Left kidney (tissue), 8 donors: Measurements from ENCODE around the gene DIPK1A. TPM values are rescaled to one million over a fixed set of nuclear protein-coding genes. Genes with fewer than 3 reads are reported as not detected.

Experiments
- DNase-seq: peaks from one replicate; pipeline ENCODE4 v3.0.0-alpha.2; 2013
- long read RNA-seq, 8 donors: transcript quantifications; one replicate each; lab custom pipeline, GENCODE V29; 2026
- polyA plus RNA-seq: library from polyadenylated mRNA; unstranded; fragments of 120-200 nt; gene quantifications from one replicate; pipeline ENCODE4 v1.2.1, GENCODE V29; 2013; ENCODE audit not compliant: insufficient read length

The DIPK1A gene
- 8.6 TPM for polyA plus RNA-seq
- long read RNA-seq, donor 1, transcript FAM69A-201 (5 exons, 2,574 nt), result major isoform, 7 of 6,497 reads
- long read RNA-seq, donor 1, partial matches to known transcripts, result 5,147 of 6,497 reads
- long read RNA-seq, donor 1, other reads (novel, unspliced or antisense), result 1,343 of 6,497 reads
- long read RNA-seq, donor 2, partial matches to known transcripts, result 0 of 2 reads
- long read RNA-seq, donor 2, other reads (novel, unspliced or antisense), result 0 of 2 reads
- long read RNA-seq, donor 3, partial matches to known transcripts, result 4,263 of 4,352 reads
- long read RNA-seq, donor 3, other reads (novel, unspliced or antisense), result 88 of 4,352 reads
- long read RNA-seq, donor 4, partial matches to known transcripts, result 2,202 of 2,369 reads
- long read RNA-seq, donor 4, other reads (novel, unspliced or antisense), result 167 of 2,369 reads
- long read RNA-seq, donor 5, partial matches to known transcripts, result 7,690 of 7,878 reads
- long read RNA-seq, donor 5, other reads (novel, unspliced or antisense), result 184 of 7,878 reads
- long read RNA-seq, donor 6, transcript FAM69A-201 (5 exons, 2,574 nt), result major isoform, 5 of 5 reads
- long read RNA-seq, donor 6, partial matches to known transcripts, result 0 of 5 reads
- long read RNA-seq, donor 6, other reads (novel, unspliced or antisense), result 0 of 5 reads
- long read RNA-seq, donor 7, partial matches to known transcripts, result 0 of 2 reads
- long read RNA-seq, donor 7, other reads (novel, unspliced or antisense), result 0 of 2 reads
- long read RNA-seq, donor 8, partial matches to known transcripts, result 2,988 of 3,046 reads
- long read RNA-seq, donor 8, other reads (novel, unspliced or antisense), result 56 of 3,046 reads

DNA sequence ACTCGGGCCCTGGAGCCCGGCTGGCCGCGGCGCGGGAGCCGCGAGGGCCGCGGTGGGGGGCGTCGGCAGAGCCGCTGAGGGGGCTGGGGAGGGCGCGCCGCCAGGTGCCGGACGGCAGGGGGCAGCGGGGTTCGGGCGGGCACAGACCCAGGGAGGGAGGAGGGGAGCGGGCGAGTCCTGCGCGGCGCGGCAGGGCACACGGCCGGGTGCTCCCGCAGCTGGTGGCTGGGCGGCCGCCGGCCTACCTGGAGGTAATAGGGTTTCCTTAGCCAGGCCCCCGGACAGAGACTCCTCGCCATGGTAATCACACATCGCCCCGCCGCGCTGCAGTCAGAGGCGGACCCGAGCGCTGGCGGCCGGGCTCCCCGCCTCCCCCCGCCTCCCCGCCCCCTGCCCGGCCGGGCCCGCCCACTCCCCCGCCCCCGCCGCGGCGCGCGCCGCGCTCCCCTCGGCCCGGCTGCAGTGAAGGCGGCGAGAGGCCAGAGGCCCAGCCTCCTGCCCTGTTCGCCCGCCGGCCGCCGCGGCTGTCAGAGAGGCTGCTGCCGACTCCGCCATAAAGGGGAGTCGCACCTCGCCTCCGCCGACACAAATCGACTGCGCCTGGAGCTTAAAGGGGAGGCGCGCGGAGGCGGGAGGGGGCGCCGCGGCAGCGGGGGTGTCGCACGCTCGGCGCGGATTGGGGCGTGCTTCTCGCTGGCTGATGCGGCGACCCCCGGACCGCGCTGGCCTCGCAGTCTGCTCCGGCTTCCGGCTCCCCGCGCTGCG is at the start of gene DIPK1A:
DIPK1A (minus strand) TSS at position 332 of the 765 bp plus-strand sequence; CDS start at position 299, 33 bp downstream.
- DNase-seq, result peak; percentile 69

DNA sequence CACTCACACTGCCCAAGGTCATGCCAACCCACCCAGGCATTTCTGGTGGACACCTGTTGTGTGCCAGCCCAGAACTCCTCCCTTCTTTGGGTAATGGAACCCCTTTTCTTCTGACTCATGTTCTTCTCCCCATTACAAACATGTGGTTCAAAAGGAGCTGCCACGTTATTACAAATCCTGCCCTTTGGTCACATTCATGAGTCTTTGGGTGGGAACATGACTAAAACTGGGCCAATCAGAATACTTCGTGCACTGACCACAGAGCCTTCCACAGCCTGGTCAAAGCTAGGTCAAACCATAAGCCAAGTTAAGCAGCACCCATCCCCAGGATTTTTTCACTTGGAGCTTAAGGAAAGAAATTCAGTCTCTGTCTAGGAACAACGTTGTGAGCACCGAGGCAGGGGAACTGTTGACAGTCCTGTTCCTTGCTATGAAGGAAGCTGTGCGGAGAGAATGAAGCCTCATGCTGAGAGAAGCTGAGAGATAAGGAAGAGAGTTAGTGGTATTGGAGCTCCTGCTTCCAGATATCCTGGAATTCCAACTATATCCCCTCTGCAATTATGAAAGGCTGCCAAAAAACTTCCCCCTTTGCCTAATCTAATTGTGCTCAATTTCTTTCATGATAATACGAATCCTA is 46.8 kb upstream of the DIPK1A start:
- DNase-seq, result no peak

GRCh38 chr1:93005252-93005598 is 44.0 kb upstream of the DIPK1A start:
- DNase-seq, result no peak

DNA sequence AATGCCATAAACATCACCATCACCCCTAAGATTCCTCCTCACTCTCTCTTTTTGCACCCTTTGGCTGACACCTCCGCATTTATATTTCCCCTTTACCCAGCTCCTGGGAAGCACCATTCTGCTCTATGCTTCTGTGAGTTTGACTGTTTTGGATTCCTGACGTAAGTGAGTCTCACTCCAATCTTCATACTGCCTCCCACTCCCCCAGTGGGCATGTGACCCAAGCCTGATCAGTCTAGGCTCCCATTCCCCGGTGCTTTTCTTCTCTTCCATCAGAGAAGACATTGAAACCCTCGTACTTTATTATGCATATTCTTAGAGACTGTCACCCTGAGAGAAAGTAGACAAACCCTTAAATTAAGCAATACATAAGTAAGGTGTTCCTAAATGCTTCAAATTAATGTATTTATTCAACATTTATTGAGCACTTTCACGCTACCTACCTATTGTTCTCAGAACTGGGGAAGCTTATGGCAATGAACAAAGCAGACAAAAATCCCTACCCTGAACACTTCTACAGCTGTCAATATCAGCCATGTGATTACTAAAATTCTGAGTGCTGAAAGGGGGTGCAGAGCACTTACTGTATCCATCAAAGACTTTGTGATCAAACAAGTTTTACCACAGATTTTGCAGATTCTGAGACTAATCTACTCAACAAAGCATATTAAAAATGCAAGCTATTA is 43.4 kb upstream of the DIPK1A start:
- DNase-seq, result no peak

DNA sequence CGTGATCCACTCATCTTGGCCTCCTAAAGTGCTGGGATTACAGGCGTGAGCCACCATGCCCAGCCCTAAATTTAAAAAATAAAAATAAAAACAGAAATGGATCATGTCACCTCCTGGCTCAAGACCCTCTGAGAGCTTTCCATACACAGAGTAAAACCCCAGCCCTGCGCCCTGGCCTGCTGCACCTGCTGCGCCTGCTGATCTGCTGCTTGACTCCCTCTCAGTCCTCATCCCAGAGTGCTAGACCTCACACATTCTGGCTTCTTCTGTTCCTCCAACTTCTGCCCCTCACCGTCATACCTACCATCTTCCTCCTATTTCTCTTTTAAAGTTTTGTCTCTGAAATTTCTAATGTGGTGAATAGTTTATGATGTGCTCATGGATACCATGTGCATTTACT is 42.7 kb upstream of the DIPK1A start:
- no peak for DNase-seq

GRCh38 chr1:93002781-93003180 is 41.5 kb upstream of the DIPK1A start:
- no peak for DNase-seq

GRCh38 chr1:93001893-93002292 is 40.6 kb upstream of the DIPK1A start:
- DNase-seq, result no peak

DNA sequence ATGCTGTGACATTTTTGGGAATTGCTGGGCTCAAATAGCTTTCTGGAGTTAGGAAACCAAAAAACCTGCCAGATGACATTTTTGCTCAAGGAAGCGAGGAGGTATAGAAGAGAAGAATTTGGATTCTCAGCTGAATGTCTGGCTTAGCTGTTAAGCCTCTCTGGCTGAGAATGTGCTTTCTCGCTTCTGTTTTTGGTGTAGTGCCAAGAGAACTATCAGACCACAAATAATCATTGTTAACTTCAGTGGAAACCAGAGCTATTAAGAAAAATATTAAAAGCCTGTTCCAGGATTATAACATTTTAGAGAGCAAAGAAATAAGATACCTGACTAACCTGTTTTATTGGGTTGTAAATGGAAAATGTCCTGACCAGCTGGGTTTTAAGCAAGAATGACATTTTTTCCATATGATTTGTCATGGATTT is 39.5 kb upstream of the DIPK1A start:
- DNase-seq, result no peak

- no peak for DNase-seq
Observed at GRCh38 chr1:93000291-93000690, 39.0 kb upstream of the DIPK1A start.

DNA sequence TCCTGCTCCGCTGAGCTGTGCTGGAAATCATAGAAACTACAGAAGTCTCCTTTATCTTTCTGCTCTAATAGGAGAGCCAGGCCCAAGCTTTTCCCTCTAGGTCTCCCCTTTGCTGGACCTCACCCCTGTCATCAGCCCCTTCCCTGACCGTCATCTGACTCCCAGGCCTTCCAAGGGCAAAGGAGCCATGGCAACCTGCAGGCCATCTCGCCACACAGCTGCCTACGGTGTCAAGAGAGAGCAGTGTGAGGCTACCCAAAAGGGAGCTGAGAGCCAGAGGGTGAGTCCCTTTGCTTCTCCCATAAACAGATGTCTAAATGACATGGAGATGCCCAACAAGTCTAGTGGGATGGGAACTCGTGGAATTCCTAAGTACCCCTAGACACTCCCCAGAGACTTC is 37.6 kb upstream of the DIPK1A start:
- DNase-seq, result no peak

- no peak for DNase-seq
Observed at GRCh38 chr1:92995441-92996430, 34.5 kb upstream of the DIPK1A start.

DNA sequence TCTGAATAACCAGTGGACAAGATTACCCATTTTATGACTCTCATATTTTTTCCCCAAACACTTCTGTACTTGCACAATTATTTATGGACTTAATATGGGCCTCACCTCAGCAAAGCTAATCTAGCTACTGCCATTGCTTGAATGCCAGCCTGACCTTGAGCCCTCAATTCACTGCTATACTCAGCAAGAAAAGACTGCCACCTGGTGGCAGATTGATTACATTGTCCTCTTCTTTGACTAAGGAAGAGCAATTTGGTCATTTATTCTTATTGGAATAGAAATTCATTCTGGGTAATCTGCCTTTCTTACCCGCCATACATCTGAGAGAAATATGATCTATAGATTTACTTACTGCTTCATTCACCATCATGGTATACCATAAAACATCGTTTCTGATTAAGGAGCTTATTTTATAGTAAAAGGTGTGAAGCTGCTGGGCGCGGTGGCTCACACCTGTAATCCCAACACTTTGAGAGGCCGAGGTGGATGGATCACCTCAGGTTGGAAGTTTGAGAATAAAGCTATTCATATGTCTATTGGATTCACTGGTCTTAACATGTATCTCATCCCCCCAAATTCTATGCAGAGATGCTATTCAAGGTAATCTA is 32.9 kb upstream of the DIPK1A start:
- DNase-seq, result peak; percentile 87

- no peak for DNase-seq
Observed at GRCh38 chr1:92993581-92993980, 32.3 kb upstream of the DIPK1A start.

GRCh38 chr1:92992877-92993276 is 31.6 kb upstream of the DIPK1A start:
- DNase-seq, result no peak

- DNase-seq, result no peak
Observed at GRCh38 chr1:92992054-92992453, 30.8 kb upstream of the DIPK1A start.

- no peak for DNase-seq
Observed at GRCh38 chr1:92990828-92991227, 29.6 kb upstream of the DIPK1A start.

GRCh38 chr1:92989936-92990583 is 28.8 kb upstream of the DIPK1A start:
- no peak for DNase-seq

GRCh38 chr1:92989253-92989652 is 28.0 kb upstream of the DIPK1A start:
- no peak for DNase-seq

- DNase-seq, result no peak
Observed at GRCh38 chr1:92987462-92987861, 26.2 kb upstream of the DIPK1A start.
